HG02759 (cell line): ENCODE results near the gene HSD17B1.

Source experiments
- ATAC-seq: cut with Tn5 transposase; IDR thresholded peaks from one replicate; pipeline ENCODE4 v1.9.1; 2021; ENCODE audit warnings: mild to moderate bottlenecking, moderate library complexity; ENCODE audit not compliant: unreplicated experiment

Gene HSD17B1

DNA sequence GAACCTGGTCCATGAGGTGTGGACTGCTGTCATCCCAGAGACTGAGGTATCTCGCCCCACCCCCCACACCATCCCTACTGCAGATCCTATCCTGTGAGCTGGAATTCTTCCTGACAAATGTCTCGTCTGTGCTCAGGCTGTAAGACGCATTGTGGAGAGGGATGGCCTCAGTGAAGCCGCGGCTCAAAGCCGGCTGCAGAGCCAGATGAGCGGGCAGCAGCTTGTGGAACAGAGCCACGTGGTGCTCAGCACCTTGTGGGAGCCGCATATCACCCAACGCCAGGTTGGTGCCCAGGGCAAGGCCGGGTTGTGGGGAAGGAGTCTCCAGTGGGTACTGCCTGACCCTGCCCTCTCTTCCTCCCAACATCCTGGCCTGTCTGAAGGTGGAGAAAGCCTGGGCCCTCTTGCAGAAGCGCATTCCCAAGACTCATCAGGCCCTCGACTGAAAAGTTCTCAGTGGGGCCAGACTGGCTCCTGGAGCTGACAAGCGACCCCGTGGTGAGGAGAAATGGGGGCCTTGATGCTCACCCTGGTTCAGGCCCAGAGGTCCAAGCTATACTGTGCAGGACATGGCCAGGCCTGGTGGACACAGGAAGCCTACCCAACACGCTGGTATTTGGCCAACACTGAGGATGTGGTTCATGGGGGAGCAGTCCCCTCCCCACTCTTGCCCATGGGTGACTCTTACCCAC is 12.9 kb downstream of the HSD17B1 start:
- no peak for ATAC-seq

DNA sequence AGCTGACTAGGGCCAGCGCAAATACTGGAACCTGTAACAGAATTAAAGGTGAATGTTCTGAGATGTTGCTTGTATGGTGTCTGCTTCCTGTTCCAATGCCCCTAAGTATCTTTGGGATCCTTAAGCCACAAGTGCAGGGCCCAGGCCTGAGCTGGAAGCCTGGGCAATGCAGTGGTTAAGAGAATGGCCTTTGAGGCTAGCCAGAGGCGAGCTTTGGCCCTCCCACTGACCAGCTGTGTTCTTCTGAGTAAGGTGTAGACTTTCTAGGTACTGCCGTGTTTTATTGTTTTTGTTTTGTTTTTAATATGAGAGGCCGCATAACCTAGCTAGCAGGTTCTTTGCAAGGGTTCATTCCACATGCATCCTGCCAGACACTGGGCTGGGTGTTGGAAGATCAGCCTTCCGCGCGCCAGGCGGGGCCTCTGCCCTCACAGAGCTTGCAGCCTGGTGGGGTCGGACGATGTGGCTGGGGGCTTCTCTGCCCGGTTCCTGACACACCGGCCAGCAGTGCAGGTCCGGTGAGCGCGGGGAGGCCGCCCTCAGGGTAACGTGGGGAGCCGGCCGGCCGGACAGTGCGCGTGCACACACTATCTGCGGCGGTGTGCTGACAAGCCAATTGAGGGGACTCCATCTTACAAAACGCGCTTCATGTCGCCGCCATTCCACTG is 13.6 kb downstream of the HSD17B1 start:
- no peak for ATAC-seq

DNA sequence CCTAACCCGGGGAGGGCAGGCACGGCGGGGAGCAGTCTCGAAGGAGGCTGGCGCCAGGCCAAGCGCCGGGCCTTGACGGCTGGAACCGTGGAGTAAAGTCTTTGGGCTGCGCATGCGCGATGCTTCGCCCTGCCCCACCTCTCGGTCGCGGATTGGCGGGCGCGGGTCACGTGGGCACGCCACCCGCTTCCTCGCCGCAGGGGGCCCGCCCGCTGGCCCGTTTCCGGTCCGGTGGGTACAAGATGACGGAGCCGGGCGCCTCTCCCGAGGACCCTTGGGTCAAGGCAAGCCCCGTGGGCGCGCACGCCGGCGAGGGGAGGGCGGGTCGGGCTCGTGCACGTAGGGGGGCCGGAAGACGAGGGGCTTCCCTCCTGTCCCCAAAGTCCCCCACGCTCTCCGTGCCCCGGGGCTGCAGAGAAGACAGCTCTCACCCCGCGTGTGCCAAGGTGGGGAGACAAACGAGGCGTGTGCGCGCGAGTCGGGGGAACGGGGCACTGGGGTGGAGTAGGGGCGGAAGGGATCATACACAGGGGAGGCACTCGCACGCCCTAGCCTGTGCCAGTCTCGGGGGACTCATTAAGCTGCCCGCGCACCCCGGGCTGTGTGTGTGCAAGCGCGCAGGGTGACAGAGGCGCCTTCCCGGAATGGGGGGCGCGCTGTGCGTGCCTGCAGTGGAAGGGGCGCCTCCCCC is 14.3 kb downstream of the HSD17B1 start, which contains the start of gene MLX:
Gene MLX (plus strand): TSS at position 218 of the 691 bp plus-strand sequence. CDS start 25 bp downstream, at position 243.
- ATAC-seq: peak; percentile 66

DNA sequence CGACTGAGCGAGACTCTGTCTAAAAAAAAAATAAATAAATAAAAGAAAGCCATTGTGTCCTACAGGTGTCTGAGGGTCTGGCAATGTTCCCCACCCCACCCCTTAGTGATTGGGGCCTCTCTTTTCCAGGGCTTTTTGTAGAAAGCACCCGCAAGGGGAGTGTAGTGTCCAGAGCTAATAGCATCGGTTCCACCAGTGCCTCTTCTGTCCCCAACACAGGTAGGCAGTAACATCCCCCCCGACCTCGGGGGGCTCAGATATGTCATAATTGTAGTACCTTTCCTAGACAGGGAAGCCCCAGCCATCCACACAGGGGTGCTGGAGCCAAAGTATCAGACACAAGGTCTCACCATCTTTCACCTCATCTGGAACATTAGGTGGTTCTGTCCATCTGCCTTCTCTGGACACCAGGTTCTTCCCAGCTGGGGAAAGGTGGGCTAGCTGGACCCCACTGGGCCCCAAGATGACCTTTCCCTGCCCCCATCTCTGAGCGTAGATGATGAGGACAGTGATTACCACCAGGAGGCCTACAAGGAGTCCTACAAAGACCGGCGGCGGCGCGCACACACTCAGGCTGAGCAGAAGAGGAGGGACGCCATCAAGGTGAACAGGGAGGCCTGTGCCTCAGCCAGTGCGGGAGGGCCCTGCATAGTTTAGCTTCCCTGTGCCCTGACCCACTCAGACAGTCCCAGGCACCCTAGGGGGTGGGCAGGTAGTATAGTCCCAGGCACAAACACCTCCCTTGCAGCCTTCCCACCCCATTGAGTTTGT is 15.8 kb downstream of the HSD17B1 start:
- ATAC-seq: no peak

DNA sequence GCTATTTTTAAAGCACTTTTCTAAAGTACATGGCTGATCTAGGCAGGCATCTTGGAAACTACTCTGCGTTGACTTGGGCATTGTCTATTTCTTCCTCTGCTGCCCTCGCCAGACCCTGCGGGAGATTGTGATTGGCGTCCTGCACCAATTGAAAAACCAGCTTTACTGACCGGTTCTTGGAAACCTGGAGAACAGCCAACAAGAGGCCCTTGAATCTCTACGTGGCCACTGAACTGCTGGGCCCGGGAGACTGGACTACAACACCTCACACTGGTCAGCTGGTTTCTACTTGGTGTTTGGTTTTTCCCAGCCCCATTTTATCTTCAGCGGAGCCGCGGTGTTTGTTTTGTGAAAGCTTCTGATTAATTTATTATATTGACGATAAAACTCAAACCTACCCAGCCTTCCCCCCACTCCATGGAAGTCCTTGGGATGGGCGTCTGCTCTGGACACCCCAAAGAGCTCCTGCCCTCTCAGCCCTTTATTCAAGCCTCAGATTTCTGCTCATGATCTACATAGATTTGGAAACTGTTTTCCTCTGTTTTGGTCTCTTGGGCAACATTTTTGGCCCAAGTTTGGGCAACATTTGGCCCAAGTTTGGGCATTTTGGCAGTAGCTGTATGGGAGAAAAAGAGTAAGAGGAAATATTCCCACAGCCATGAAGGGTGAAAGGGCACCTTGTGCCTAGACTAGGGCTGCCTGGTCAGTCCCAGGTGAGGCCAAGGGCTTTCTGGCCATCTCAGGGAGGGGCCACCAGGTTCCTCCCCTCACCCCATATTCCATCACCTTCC is 18.9 kb downstream of the HSD17B1 start:
- ATAC-seq: no peak

DNA sequence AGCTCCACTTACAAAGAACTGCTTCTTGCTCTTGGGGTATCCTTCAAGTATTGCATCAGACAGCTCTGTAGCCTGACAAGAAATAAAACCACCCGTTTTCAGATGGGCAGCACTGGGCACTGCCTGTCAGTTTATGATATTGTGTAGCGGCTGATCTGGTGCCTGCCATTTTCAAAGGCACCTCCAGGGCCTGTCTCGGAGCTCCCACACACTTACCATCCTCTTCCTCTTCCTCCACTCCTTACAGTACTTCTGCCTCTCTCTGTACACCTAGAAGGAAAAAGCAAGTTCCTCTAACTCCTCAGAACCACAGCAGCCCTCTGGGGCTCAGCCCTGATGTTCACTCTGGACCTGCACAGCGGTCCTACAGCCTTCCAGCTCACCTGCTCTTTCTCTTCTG is 20.4 kb downstream of the HSD17B1 start:
- no peak for ATAC-seq

DNA sequence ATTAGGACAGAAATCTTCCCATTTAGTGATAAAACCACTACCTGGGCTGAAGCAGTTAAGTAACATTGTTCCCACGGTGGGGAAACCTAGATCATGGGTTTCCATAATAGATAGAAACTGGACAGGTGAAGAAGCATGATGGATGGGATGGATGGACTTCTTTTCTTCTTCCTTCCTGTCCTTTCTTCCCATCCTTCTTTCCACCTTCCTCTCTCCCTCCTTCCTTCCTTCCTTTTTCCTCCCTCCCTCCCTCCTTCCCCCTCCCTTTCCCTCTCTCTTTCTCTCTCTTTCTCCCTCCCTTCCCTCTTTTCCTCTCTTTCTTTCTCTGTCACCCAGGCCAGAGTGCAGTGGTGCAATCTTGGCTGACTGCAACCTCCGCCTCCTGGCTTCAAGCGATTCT is 21.7 kb downstream of the HSD17B1 start:
- ATAC-seq: no peak

DNA sequence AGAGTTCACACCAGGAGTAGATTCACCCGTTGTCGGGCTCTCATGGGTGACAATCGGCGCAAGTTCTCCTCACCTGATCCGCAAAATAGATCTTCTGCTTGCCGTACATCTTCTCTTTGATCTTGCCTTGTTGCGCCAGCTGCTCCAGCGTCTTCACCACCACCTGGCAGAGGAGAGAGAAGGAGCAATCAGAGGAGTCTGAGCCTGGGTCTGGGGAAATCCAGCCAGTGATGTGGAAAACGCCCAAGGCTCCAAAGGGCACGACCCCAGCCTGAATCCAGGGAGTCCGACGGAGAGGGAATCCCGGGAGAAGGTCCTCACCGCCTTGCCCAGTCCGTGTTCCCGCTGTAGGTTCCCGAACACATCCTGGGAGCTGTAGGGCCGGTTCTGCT is 24.4 kb downstream of the HSD17B1 start:
- ATAC-seq: no peak

DNA sequence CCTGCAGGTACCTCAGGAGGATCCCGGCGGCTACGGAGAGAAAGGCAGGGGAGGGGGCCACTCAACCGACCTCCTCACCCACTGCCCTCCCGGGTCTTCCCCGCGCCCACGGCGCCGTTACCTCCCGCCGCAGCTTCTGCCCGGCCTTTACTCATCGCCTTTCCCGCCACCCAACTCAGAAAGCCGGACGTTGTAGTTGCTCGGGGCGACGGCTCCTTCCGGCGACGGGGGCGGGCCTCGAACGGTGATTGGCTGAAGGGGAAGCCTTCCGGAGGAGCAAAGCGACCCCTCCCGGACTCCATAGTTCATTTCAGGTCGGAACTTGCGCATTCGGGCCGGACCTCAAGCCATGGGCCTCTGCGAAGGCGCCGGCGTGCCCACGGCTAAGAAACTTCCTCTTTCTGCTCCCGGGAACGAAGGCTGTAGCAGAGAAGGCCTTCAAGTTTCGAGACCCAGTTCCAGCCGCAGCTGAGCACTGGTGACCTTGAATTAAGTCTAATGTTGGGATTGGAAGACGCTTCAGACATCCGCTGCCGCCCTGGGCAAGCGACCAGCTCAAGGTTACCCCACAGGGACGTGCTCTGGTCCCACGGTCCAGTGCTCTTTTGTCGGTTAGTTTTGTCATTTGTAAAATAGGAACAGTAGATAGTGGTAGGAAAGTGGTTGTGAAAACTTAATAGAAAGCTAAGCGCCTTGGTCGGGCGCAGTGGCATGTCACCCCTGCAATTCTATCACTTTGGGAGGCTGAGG is 25.0 kb downstream of the HSD17B1 start, which contains the start of gene PSMC3IP:
Gene PSMC3IP (minus strand): TSS at position 198 of the 750 bp plus-strand sequence. CDS start 43 bp downstream, at position 155.
- ATAC-seq: peak; percentile 70

DNA sequence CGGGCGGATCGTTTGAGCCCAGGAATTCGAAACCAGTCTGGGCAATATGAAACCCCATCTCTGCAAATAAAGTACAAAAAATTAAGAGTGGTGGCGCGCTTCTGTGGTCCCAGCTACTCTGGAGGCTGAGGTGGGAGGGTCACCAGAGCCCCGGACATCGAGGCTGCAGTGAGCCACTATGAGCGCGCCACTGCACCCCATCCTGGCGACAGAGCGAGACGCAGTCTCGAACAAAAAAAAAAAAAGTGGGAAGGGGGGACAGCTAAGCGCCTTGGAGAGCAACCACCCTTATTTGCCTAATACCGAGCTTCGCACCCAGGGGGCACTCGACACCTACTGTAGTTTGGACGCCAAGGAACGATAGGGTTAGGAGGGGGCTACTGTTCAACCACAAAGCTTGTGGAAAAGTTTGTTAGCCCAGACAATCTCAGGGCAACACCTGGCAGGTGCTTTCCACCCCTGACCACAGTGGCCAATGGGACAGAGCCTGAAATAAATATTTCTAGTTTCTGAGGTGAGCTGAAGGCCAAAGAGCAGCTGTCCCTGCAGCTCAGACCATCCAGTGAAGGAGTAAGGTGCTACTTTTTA is 25.7 kb downstream of the HSD17B1 start:
- ATAC-seq: peak; percentile 65

DNA sequence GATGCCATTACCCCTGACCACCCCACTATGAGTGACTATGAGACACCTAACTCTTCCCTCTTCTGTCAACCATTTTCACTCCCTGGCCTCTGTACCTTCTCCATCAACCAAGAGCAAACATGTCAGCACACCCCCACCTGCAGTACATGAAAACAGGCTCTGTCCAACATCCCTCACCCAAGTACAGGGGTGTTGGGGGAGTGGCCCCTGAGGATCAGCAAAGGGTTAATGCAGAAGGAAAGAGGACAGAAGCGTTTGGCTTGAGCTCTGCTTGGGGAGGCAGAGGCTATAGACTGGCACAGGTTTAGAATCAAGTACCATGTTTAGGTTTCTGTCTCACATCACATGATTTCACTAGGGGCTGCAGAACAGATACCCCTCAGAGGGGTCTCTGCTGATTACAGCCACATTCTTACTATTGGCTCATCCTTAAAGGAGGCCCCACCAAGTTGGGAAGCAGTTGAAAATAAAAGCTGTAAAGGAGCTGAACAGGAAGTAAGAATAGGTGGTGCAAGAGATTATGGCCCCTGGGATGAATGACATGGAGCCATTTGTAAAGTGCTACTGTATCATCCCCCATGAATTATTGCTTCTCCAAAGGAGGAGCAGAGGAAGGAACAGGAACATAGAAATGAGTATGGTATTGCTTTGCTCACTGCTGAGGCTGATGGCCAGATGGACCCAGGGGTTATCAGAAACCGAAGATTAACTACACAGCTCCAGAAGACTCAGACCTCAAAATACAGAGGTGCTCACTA is 27.2 kb downstream of the HSD17B1 start:
- no peak for ATAC-seq

DNA sequence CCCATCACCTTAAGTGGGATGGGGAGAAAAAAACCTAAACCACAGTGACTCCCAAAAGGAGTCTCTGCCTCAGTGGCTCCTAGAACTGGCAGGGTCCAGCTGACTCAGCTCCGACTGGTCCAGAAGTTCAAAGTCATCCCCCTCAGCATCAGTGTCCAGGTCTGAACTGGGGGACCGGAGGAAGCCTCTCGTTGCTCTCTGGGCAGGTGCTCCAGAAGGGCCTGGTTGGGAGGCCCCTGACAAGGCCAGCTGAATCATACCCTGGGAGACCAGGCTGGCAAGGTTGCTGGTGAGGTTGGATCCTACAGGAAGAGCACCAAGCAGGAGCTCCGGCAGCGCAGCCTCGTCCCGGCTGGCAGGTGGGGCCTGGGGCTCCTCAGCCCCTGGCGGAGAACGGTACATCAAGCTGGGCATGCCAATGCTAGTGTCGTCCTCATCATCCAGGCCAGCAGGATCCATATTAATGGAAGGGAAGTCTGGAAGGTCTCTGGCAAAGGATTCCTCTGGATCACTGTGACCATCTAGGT is 29.1 kb downstream of the HSD17B1 start:
- ATAC-seq: no peak

DNA sequence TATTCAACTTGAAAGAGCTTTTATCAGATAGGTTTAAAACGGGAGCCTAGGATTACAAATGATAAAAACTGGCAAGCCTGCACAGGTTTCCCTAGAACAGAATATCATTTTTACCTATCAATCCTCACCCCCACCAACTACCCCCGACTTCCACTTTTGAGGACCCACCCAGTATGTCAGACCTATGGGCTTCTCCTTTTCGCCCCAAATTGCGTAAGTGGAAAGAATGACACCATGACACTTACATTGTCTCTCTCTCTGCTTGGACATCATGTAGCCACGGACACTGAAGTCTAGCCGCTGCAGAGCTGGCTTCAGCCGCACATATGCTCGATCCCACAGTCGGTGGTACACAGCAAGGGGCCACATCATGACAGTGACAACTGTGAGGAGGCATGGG is 32.2 kb downstream of the HSD17B1 start:
- ATAC-seq: no peak

DNA sequence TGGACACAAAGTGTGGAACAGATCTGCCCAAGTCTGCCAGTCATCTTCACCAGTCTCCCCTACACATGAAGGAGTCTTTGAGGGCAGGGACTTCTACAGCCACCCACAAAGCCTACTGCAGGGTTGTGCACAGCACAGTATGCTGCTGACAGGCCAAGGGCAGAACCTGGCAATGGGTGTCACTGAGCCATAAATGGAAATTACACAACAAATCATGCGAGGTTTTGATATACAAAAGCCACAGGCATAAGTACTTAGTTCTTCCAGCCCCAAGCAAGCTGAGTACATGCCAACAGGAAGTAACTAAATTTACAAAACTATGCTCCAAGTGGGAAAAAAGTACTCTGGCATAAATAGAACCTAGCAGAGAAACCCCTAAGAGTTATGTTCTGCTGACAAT is 32.6 kb downstream of the HSD17B1 start:
- no peak for ATAC-seq

DNA sequence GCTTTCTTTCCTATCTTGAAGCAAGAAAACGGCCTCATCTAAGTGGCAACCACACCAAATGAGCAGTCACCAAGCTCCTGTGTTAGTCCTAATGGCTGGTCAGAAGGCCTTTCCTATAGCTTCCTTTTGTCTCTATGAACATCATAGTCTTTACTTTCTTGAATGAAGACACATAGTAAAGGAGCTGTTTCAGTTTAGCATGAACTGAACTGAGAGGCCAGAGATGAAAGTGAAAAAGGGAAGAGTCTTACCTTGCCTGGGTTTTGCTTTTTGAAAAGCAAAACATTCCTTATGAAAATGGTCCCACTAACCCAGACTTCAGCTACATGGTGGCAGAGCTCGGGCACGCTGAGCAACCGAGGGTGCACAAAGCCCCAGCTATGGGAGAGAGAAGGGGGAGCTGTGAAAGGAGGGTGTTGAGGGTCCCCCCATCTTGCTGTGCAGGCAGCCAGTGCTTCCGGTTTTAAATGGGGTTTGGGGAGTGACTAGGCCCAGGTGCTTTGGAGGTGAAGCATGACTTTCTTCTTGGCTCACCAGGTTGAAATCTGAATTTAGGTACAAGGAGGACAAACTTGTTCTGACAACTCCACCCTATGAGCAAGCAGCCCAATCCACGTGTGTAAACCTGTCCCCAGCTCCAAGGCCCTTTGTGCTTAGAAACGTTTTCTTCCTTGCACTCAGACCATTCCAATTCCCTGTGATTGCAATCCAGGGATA is 33.9 kb downstream of the HSD17B1 start:
- no peak for ATAC-seq

DNA sequence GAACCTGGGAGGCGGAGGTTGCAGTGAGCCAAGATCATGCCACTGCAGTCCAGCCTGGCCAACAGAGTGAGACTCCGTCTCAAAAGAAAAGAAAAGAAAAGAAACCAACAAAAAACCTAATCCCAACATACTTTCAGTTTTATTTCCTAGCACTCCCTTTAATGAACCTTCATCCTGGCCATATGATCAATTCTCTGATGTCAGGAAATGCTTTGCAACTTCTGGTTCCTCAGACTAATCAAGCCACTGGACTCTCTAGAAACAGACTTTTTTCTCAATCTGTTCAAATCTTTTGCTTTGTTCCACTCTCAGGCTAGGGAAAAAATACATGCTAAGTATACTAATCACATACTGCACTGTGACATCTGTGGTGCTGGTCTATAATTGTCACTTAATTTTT is 38.2 kb downstream of the HSD17B1 start:
- no peak for ATAC-seq

DNA sequence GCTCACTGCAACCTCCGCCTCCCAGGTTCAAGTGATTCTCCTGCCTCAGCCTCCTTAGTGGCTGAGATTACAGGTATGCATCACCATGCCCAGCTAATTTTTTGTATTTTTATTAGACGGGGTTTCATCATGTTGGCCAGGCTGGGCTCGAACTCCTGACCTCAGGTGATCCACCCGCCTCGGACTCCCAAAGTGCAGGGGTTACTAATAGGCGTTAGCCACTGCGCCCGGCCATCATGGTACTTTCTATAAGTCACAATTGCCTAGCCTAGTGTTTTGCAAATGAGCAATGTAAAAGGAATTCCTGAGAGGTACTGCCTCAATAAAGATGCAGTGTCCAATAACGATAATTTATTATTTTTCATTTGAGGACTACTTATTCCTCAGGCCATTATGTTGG is 38.7 kb downstream of the HSD17B1 start:
- ATAC-seq: no peak

DNA sequence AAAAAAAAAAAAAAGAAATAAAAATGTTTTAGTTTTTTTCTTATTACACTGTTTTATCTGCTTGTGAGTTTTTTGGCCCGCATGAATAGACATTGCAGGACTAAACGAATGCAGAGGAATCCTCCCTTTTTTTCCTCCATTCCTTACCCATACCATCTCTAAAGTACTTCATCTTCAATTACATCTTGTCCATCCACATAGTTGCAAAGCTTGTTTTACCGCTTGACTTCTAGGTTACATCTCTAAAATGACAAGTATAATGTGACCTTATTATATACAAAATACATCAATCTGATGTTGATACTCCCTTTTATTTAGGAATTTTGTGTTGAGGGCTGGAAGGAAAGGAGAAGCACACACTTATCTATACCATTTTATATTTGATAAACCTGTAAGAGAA is 43.7 kb downstream of the HSD17B1 start:
- ATAC-seq: no peak
